HG03378 (cell line): ENCODE results near the gene ASB6.
"Not testable (repeated sequence)": the region's sequence is repeated elsewhere in the genome, so short reads cannot be mapped to it uniquely, and the experiment has no call there.

Experiments
- ATAC-seq: cut with Tn5 transposase; IDR thresholded peaks from one replicate; pipeline ENCODE4 v1.9.1; 2021; ENCODE audit warnings: mild to moderate bottlenecking, moderate library complexity; ENCODE audit not compliant: unreplicated experiment

Gene ASB6

DNA sequence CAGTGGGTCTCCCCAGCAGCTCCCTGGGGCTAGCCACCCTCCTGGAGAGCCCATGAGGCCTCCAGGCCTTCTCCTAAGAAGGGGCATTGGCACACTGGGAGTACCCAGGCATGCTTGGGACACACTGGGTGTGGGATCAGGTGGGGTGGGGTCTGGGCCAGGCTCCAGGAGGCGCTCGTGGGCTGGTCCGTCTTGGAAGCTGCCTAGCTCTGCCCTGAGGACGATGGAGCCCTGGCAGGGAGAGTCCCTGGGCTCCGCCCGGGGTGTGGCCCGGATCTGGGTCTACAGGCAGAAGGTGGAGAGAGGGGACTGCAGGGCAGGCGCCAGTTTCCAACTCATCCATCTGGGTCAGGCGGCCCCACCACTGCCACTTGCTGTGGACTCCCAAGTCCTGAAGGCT lies 25.9 kb upstream of the ASB6 start:
- ATAC-seq = no peak

DNA sequence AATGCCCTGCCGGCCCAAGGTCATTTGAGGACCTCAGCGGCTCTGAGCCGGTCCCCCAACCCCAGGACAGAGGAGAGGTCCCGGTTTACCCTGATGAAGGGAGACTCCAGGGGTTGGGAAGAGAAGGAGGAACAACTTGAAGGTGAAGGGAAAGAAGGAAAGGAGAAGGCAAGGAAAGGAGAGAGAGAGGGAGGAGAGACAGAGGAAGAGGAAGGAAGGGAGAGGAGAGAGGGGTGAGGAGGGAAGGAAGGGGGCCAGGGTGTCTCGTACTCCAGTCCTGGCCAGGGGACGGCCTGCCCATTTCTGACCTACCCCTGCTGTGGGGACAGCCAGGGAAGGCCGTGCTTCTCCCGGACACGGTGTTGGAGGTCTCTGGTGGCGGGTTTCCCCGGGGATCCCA lies 25.4 kb upstream of the ASB6 start:
- no peak for ATAC-seq

DNA sequence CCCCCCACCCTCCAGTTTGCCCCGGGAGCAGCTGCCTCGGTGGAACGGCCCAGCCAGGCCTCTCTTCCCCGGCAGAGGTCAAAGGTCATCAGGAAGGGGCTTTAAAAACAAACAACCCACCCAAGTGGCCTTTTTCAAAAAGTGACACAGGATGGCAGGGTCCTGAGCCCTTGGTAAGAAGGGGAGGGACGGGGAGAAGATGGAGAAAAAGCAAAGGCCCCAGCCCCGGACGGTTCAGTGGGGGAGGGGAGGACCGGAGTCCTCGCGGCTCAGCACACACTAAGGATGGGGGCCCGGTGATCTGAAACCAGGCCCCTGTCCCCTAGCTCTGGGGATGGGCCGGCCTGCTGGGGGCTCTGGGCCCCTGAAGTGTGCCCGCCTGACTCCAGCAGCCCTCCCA lies 24.6 kb upstream of the ASB6 start:
- no peak for ATAC-seq

DNA sequence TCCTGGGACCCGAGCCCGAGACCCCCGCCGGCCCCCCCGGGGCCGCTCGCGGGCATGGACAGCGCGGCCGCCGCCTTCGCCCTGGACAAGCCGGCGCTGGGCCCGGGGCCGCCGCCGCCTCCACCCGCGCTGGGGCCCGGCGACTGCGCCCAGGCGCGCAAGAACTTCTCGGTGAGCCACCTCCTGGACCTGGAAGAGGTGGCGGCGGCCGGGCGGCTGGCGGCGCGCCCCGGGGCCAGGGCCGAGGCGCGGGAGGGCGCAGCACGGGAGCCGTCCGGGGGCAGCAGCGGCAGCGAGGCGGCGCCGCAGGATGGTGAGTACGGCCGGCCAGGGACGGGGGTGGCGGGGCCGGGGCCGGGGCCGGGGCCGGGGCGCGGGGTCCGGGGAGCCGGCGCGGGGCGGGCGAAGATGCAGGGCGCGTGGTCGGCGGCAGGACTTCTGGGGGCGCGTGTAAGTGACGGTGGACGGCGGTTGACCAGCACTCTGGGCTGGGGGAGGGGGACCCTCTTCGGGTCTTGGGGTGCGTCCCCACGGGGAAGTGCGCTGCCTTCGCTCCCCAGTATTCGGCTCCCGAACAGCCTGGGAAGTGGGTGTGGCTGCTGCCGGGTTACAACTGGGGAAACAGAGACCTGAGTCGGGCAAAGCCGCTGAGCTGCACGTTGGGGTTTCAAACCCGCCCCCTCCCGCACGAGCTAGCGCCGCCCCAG lies 24.0 kb upstream of the ASB6 start:
- no peak for ATAC-seq

DNA sequence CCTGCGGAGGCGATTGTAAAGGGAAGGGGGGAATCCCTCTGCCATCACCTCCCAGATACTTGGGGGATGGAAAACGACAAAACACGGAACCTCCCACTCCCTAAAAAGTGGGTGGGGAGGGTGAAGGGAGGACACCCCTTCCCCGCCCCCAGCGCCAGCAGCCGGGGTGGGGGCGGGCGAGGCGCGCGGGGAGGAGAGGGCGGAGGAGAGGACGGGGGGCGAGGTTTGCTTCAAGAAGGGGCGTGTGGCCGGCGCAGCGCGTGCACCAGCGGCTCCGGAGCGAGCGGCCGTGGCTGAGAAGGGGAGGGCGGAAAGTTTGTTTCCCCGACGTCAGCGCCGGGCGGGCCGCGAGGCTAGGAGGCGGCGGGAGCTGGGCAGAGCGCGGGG lies 23.4 kb upstream of the ASB6 start, which contains the start of gene PRRX2:
Gene PRRX2 (plus strand): TSS at position 259 of the 387 bp plus-strand sequence. CDS start 221 bp downstream, outside the sequence.
- no peak for ATAC-seq

DNA sequence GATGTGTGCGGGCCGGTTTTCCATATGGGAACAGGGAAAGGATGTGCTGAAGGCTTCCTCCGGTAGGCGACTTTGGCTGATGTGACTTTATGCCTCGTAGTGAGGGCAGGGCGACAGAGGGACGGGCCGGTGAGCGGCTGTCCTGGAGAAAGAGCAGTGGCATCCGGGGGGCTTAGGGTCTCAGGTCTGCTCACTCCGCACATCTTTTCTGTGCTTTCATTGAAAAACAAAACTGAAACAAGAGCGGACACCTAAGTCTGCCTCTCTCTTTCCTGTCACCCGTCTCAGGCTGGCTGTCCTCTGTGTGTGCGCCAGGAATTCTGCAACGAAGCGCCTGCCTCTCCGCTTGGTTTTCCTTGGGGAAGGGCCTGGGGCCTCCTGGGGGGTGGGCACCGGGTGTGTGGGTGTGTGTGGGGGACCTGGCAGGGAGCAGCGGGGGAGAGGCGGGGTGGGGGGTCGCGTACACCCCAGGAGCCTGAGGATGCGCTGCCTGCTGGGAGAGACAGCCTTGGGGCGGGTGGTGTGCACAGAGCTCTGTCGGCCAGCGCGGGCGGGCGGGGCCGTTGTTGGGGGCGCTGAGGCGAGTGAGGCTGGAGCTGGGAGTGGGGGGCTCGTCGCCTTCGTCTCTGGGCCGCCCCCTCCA lies 22.9 kb upstream of the ASB6 start:
- no peak for ATAC-seq

DNA sequence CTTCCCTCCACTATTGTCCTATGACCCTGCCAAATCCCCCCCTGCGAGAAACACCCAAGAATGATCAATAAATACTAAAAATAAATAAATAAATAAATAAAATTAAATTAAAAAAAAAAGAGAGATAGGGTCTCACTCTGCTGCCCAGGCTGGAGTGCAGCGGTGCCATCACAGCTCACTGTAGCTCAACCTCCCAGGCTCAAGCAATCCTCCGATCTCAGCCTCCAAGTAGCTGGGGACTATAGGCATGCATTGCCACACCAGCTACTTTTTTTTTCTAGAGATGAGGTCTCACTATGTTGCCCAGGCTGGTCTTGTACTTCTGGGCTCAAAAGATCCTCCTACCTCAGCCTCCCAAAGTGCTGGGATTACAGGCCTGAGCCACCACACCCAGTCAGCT lies 20.3 kb upstream of the ASB6 start:
- ATAC-seq = not testable (repeated sequence)

DNA sequence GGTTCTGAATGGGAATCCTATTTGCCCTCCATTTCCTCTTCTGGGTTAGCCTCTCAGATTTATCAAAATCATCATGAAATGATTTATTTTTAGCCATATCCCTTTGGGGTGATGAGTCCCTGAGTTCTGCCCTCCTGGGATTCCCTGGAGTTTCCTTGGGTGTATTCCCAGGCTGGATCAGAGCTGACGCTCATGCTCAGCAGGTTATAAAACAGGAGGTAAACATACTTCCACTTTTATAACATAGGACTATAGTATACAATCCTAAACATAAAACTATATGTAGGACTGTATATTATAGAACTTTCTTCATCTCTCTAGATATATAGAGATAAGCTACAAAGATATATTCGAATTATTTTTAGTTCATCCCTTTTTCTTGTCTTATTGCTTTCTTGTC lies 19.1 kb upstream of the ASB6 start:
- ATAC-seq = no peak

DNA sequence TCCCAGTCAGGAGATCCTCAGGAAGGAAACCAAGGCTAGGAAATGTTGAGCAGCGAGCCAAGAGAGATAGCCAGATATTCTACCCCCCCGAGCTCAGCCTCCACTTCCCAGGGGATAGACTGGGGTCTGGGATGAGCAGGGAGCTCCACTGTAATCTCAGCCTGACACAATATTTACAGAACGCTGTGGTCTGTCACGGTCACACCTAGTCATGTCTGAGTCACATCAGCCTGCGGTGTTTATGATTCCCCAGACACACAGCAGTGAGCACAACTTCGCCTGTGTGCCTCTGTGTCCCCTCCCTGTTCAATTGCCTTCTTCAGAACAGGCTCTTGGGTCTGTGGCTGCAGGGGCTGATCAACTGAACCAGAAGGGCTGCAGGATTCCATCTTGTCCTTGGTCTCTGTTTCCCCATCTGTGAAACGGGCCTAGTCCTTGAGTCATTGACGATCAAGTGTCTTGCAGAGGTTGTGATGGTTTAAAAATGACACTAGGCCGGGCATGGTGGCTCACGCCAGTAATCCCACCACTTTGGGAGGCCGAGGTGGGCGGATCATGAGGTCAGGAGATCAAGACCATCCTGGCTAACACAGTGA lies 14.9 kb upstream of the ASB6 start:
- ATAC-seq = no peak

DNA sequence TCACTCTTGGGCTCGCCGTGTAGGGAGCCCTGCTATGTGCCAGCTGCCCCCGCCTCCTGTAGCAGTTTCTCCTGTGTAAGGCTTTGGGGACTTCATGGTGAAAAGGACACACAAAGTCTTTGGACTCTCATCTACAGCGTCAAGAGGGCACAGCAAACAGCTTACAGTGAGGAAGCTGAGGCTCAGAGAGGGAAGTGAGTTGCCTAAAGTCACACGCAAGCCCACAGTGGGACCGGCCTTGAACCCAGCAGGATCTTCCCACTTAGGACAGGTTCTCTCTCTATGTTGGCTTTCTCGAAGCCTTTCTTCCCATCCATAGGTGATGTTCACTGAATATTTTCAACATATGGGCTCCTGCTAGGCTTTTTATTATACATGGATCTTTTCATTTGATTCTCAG lies 13.7 kb upstream of the ASB6 start:
- ATAC-seq = no peak

DNA sequence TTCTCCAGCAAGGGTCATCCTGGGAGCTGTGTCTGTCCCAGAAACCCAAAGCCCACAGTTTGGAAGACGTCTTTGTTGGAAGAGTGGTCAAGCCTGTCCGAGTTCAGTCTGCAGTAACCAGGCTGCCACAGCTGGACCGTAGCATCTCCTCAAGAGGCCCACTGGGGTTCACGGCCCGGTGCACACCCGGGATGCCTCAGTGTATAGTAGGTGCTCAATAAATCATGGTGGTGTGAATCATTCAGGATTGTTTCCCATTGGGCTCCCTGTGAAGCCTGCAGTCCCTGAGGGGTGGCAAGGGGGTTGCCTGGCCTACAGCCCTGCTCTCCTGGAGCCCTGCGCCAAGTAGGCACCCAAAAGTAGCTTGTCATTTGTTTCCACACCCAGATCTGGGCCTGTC lies 13.2 kb upstream of the ASB6 start:
- no peak for ATAC-seq

DNA sequence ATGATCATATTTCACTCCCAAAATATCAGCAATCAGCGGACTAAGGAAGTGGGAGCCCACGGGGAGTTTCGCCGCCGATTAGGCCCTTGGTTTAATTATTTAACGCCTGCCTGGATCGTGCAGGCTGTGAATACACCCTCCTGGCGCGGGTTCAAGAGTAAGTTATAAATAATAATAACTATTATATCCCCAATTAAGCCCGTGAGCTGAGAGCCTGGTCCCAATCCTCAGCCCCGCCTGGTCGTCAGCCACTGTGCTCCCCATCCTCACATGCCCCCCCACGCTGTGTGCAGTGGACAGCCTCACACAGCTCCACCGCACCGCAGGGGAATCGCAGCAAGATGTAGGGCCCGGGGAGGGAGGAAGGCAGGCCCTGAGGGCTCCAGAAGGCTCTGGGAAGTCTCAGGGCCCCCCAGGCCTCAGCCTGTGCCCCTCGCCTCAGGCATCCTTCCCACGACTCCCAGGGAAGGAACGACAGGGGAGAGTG lies 12.6 kb upstream of the ASB6 start:
- ATAC-seq = no peak

DNA sequence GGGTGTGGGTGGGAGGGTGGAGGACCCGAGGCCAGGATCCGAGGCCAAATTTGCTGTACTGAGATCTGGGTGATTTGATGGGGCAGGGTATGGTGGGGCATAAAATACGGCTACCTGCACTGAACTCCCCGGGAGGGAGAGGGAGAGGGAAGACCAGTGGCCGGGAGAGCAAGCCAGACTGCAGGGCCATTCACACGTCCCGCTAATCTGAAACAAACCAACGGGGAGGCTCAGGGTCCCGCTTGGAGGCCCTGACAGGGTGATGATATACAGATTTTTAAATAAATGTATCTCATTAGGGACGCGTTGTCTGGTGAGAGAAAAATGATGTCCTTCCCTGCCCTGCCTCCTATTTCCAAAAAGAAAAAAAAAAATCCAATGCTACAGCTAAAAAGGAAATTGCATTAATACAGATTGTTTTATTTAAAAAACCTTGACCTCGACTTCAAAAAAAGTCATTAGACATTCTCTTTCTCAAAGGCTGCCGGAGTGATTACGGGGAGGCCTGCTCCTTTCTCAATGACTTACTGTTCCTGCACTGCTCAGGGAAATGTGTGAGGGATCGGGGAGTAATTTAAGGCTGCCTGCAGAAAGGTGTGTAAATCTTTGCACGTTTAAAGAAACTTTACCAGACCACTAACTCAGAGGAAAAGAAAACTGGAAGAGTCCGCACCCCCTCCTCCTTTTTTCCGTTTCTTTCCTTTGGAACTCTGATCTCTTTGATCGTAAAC lies 12.0 kb upstream of the ASB6 start:
- ATAC-seq = no peak

DNA sequence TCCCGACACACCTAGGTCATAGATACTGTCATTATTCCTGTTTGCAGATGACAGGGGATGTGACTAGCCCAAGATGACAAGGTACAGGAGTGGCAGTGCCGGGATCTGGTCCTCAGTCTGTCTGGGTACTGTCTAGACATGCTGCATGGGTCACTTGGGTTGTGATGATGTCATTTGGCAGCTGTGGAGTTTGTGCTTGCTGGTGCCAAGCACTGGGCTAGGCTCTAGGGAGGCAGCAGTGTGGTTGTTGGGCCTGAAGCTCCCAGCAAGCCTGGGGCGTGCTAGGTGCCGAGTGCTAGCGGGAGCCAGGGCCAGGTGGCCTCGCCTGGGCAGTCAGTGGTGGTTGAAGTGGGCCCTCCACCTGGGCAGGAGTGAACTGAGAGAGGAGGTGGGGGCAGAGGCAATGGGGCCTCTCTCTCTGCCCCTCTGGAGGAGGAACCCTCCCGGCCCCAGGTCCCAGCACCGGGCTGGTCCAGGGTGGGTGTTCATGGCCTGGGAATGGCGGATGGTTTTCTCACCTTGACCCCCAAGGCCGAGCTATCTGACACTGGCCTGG lies 8.8 kb upstream of the ASB6 start:
- no peak for ATAC-seq

DNA sequence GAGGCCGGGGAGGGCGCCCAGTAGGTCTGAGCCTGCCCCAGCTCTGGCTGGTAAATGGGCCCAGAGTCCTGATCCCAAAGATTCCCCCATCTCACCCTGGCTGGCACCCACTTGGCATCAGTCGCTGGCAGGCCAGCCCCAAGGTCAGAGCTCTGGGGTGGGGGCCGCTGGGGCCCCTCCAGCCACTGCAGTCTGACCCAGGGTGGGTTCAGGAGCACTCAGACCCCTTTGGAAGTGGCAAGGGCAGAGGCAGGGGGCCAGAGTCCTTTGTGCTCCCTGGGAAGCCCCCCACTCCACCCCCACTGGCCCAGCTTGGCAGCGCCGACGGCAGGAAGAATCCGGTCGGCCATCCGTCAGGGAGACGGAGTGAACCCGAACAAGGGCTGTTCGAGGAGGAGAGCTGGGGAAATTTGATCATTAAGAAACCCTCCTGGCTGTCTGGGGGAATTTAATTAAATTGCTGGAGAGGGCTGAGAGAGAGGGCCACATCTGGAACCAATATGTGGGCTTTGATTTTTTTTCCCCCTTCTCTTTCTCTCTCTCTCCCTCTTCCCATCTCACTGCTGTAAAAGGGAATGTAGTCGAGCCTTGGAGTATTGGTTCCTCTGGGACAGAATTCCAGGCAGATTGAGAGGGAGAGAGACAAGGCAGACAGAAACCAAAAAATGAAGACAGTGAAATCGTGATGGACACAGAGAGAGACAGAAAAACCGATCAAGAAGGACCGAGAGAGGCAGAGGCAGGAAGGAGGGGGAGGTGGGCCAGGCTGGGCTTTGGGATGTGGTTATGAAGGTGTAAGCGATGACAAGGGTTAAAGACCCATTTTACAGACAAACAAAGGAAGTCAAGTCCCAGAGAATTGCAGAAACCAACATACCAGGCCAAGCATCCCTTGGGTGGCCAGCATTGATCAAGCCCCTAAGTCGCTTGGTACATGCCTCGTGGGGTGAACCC lies 8.1 kb upstream of the ASB6 start:
- ATAC-seq = no peak

DNA sequence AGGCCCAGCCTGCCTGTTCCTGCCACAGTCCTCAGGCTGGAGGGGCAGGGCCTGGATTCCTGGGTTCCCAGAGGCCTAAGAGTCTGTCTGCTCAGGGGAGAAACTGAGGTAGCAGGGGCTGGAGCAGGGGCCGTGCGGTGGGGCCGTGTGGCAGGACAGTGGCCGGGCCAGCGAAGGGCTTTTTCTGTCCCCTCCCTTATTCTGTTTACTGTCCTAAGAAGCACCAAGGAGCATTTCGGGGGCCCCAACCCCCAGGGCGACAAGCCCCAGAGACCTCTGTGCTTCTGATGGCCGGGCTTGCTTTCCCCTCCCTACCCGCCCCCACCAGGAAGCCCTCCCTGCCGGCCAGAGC lies 6.8 kb upstream of the ASB6 start:
- no peak for ATAC-seq

DNA sequence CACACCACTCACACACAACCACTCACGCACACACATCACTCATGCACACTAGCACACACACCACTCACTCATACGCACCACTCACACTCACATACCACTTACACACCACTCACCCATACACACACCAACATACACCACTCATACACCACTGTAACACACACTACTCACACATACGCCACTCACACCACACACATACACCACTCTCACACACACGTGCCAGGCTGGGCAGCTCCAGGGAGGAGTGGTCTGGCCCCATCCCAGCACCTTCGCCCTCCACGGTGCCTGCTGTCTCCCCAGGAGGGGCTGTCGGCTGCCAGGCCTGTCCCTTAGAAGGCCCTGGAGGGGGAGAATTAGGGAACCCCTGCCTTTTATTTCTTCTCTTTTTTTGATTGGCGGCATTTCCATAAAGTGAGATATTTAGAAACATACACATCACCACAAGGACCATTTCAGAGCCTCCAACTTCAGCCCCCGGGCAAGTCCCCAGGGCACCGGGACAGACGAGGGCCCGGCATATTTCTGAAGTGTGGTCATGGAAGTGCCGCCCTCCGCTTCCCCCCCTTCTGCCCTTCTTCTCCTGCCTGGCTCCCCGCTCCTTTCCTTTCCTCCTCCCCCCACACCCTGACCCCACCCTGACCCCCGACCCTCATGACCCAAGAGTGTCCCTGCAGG lies 6.3 kb upstream of the ASB6 start:
- ATAC-seq = no peak

DNA sequence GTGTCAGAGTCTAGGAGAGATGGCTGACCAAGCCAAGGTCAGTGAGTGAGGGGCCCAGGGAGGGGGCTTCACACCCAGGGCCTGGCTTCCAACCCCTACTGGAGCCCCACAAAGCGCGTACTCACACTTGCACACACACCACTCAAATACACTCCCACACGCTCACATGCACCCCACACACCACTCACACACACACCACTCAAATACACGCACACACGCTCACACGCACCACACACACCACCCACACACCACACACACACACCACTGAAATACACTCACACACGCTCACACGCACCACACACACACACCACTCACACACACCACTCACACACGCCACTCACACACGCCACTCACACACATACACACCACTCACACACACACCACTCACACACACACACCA lies 5.7 kb upstream of the ASB6 start:
- ATAC-seq = no peak

DNA sequence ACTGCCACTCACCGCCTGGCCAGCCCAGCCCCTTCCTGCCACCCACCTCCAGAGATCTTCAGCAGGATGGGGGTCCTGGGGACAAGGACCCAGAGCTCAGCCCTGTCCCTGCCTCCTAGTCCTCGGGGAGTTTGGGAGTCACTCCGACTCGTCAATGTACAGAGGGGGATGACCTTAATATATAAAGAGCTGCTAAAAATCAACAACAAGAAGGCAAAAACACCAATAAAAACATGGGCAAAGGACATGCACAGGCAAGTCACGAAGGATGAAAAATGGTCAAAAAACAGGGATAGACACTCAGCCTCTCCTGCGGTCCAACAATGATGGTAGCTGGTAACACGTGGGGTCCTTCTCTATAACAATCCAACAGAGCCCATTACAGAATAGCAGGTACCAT lies 4.7 kb upstream of the ASB6 start:
- ATAC-seq = no peak

DNA sequence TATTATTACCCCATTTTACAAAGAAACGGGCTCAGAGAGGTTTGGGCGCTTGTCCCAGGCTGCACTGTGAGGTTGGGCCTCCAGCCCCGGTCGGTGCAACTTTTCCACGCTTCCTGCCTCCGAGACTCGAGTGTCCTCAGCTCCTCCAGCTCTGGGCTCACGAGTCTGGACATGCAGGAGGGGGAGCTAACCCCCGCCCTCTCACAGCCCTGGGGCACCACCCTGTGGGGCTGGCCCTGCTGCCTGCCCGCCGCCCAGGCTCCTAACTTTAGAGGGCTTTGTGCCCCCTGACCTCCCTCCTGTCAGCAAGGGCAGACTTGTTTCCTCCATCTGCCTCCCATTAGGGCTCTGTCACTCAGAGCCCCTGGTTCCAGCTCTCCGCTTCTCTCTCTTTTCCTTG lies 4.3 kb upstream of the ASB6 start:
- no peak for ATAC-seq
